ENCODE data around the gene APOC1. TPM values are rescaled to one million over a fixed set of nuclear protein-coding genes. Genes with fewer than 3 reads are reported as not detected.
"Not testable (repeated sequence)": the region's sequence is repeated elsewhere in the genome, so short reads cannot be mapped to it uniquely, and the experiment has no call there.

APOC1 gene
- total RNA-seq, 2 donors from 2014 or later = 3.6 to 6.5 TPM

DNA sequence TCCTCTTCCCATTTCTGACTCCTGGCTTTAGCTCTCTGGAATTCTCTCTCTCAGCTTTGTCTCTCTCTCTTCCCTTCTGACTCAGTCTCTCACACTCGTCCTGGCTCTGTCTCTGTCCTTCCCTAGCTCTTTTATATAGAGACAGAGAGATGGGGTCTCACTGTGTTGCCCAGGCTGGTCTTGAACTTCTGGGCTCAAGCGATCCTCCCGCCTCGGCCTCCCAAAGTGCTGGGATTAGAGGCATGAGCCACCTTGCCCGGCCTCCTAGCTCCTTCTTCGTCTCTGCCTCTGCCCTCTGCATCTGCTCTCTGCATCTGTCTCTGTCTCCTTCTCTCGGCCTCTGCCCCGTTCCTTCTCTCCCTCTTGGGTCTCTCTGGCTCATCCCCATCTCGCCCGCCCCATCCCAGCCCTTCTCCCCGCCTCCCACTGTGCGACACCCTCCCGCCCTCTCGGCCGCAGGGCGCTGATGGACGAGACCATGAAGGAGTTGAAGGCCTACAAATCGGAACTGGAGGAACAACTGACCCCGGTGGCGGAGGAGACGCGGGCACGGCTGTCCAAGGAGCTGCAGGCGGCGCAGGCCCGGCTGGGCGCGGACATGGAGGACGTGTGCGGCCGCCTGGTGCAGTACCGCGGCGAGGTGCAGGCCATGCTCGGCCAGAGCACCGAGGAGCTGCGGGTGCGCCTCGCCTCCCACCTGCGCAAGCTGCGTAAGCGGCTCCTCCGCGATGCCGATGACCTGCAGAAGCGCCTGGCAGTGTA, 6.2 kb upstream of the APOC1 start:
- DNase-seq (ENCODE audit: low spot score) = no peak

DNA sequence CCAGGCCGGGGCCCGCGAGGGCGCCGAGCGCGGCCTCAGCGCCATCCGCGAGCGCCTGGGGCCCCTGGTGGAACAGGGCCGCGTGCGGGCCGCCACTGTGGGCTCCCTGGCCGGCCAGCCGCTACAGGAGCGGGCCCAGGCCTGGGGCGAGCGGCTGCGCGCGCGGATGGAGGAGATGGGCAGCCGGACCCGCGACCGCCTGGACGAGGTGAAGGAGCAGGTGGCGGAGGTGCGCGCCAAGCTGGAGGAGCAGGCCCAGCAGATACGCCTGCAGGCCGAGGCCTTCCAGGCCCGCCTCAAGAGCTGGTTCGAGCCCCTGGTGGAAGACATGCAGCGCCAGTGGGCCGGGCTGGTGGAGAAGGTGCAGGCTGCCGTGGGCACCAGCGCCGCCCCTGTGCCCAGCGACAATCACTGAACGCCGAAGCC, 5.6 kb upstream of the APOC1 start:
- no peaks in the 10 kb centered on the region for H3K36me3 ChIP-seq
- no peak for DNase-seq (ENCODE audit: low spot score)
- H3K27me3 ChIP-seq = peaks cover 0 to 8% of the 10 kb centered on the region in 2 donors

More for the DNA sequence above, 6.2 kb upstream of the APOC1 start:
- Histone ChIP-seq H3K4me3 (no peak overlapping the region), H3K27me3 (peaks cover 0 to 8% of the 10 kb centered on the region in 2 donors), H3K27ac (no peak overlapping the region), H3K9me3 (no peaks in the 10 kb centered on the region), H3K4me1 (peaks cover 0 to 31% of the 10 kb centered on the region in 2 donors), H3K36me3 (peaks cover 2% of the 10 kb centered on the region)
- TF ChIP-seq, protein P1, sequence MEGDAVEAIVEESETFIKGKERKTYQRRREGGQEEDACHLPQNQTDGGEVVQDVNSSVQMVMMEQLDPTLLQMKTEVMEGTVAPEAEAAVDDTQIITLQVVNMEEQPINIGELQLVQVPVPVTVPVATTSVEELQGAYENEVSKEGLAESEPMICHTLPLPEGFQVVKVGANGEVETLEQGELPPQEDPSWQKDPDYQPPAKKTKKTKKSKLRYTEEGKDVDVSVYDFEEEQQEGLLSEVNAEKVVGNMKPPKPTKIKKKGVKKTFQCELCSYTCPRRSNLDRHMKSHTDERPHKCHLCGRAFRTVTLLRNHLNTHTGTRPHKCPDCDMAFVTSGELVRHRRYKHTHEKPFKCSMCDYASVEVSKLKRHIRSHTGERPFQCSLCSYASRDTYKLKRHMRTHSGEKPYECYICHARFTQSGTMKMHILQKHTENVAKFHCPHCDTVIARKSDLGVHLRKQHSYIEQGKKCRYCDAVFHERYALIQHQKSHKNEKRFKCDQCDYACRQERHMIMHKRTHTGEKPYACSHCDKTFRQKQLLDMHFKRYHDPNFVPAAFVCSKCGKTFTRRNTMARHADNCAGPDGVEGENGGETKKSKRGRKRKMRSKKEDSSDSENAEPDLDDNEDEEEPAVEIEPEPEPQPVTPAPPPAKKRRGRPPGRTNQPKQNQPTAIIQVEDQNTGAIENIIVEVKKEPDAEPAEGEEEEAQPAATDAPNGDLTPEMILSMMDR (IDR thresholded peaks at IDR 0.05) = no peak

DNA sequence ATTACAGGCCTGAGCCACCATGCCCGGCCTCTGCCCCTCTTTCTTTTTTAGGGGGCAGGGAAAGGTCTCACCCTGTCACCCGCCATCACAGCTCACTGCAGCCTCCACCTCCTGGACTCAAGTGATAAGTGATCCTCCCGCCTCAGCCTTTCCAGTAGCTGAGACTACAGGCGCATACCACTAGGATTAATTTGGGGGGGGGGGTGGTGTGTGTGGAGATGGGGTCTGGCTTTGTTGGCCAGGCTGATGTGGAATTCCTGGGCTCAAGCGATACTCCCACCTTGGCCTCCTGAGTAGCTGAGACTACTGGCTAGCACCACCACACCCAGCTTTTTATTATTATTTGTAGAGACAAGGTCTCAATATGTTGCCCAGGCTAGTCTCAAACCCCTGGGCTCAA, 4.6 kb upstream of the APOC1 start:
- DNase-seq (ENCODE audit: low spot score) = no peak
- peaks cover 0 to 8% of the 10 kb centered on the region in 2 donors for H3K27me3 ChIP-seq
- H3K4me1 ChIP-seq = peaks cover 0 to 32% of the 10 kb centered on the region in 2 donors
- TF ChIP-seq, protein P1 (IDR thresholded peaks at IDR 0.05) = no peak
- no peaks in the 10 kb centered on the region for H3K9me3 ChIP-seq
- H3K4me3 ChIP-seq = no peak overlapping the region
- H3K27ac ChIP-seq = no peak overlapping the region
- H3K36me3 ChIP-seq = no peaks in the 10 kb centered on the region

More for the DNA sequence above, 5.6 kb upstream of the APOC1 start:
- TF ChIP-seq, protein P1 (IDR thresholded peaks at IDR 0.05) = no peak
- Histone ChIP-seq H3K4me1 (peaks cover 0 to 28% of the 10 kb centered on the region in 2 donors), H3K9me3 (no peaks in the 10 kb centered on the region), H3K4me3 (no peak overlapping the region), H3K27ac (no peak overlapping the region)

DNA sequence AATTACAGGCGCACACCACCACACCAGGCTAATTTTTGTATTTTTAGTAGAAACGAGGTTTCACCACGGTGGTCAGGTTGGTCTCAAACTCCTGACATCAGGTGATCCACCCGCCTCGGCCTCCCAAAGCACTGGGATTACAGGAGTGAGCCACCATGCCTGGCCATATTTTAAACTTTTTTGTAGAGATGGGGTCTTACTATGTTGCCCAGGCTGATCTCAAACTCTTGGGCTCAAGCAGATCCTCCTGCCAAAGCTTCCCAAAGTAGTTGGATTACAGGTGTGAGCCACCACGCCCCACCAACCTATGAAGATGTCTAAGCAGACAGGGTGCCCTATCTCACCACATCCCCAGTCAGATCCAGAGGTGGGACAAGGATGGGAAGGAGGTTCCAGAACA, 2.5 kb upstream of the APOC1 start:
- not testable (repeated sequence) for H3K27me3 ChIP-seq; H3K27ac ChIP-seq; H3K36me3 ChIP-seq; H3K4me3 ChIP-seq; DNase-seq (ENCODE audit: low spot score); H3K9me3 ChIP-seq
- H3K4me1 ChIP-seq = peaks cover 0 to 17% of the 10 kb centered on the region in 2 donors

DNA sequence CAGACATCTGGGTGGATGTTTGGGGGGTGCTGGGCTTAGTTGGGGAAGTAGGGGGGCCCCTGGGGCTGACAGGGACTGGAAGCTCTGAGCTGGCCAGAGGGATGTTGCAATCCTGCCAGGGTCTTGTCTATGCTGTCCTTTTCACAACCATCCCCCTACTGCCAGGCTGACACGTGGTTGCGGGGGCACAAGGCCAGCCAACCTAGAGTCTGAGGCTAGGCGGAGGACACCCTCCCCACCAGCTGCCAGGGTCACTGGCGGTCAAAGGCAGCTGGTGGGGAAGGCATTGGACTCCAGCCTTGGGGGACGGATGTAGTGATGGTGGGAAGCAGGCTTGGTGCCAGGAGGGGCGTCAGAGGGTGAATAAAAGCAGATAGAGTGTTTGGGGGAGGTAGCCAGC, 1.6 kb upstream of the APOC1 start:
- TF ChIP-seq, protein P1 (IDR thresholded peaks at IDR 0.05) = no peak
- Histone ChIP-seq H3K4me1 (peaks cover 0 to 17% of the 10 kb centered on the region in 2 donors), H3K9me3 (no peaks in the 10 kb centered on the region), H3K4me3 (no peak overlapping the region), H3K27me3 (no peaks in the 10 kb centered on the region), H3K27ac (no peak overlapping the region), H3K36me3 (no peaks in the 10 kb centered on the region)
- DNase-seq (ENCODE audit: low spot score) = no peak

DNA sequence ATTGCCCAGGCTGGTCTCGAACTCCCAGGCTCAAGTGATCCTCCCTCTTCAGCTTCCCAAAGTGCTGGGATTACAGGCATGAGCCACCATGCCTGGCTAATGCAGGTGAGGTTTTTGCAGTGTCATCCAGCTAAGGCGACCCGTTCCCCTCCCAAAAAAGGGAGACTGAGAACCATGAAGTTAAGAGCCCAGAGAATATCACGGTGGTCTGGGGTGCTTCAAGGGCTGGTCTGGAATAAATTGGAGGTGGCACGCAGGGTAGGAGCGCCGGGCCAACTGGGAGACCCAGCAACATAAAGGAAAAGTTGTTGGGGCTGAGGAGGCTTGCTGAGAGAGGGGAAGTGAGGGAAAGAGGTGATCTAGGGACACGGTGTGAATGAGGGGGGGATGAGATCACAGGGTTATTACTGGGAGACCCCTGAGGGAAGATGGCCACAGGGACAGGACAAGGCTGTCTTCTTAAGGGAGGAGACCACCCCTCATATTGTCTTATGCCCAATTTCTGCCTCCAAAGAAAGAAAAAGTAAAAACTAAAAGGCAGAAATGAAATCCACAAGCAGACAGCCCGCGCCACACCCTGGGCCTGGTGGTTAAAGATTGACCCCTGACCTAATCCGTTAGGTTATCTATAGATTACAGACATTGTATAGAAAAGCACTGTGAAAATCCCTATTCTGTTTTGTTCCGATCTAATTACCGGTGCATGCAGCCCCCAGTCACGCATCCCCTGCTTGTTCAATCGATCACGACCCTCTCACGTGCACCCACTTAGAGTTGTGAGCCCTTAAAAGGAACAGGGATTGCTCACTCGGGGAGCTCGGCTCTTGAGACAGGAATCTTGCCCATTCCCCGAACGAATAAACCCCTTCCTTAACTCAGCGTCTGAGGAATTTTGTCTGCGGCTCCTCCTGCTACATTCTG, 636 bp upstream of the APOC1 start:
- H3K9me3 ChIP-seq; H3K27me3 ChIP-seq; H3K4me3 ChIP-seq; H3K36me3 ChIP-seq; H3K27ac ChIP-seq; DNase-seq (ENCODE audit: low spot score): not testable (repeated sequence)
- H3K4me1 ChIP-seq = peaks cover 0 to 17% of the 10 kb centered on the region in 2 donors
